Measurements from ENCODE around the gene GFRAL. TPM values are rescaled to one million over a fixed set of nuclear protein-coding genes. Genes with fewer than 3 reads are reported as not detected.

The GFRAL gene
- total and polyA plus RNA-seq, 4 donors: not detected

DNA sequence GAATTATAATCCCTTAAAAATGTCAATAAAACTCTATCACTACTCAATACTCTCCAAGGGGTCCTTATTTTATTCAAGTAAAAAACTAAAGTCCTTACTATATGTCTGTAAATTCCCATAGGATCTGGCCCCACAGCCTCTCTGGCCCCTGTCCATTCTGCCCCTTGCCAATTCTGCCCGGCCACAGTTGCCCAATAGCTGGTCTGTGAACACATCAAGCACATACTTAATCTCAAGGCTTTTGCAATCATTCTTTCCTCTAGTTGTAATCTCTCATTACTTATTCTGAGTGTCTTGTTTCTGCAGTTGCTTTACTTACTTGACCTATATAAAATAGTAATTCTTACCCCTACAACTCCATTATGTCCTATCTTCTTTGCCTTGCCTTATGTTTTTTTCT, 22.5 kb upstream of the GFRAL start:
- no peak for TF ChIP-seq FOXA2 (IDR thresholded peaks at IDR 0.05)
- TF ChIP-seq TAF1 (conservative IDR thresholded peaks at IDR 0.05): no peak
- no peak for TF ChIP-seq EGR1 (IDR thresholded peaks at IDR 0.05; ENCODE audit: low read depth in 2 of 2)
- TF ChIP-seq RXRA (IDR thresholded peaks at IDR 0.05): no peak
- TF ChIP-seq RAD21 (IDR thresholded peaks at IDR 0.05): no peak
- TF ChIP-seq SP1 (IDR thresholded peaks at IDR 0.05): no peak
- TF ChIP-seq YY1 (IDR thresholded peaks at IDR 0.05): no peak
- no peak for TF ChIP-seq JUND (IDR thresholded peaks at IDR 0.05)
- no peak for TF ChIP-seq GABPA (IDR thresholded peaks at IDR 0.05 in 1 of 2, conservative IDR thresholded peaks at IDR 0.05 in 1 of 2)
- TF ChIP-seq, protein P1, sequence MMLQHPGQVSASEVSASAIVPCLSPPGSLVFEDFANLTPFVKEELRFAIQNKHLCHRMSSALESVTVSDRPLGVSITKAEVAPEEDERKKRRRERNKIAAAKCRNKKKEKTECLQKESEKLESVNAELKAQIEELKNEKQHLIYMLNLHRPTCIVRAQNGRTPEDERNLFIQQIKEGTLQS (IDR thresholded peaks at IDR 0.05): no peak

DNA sequence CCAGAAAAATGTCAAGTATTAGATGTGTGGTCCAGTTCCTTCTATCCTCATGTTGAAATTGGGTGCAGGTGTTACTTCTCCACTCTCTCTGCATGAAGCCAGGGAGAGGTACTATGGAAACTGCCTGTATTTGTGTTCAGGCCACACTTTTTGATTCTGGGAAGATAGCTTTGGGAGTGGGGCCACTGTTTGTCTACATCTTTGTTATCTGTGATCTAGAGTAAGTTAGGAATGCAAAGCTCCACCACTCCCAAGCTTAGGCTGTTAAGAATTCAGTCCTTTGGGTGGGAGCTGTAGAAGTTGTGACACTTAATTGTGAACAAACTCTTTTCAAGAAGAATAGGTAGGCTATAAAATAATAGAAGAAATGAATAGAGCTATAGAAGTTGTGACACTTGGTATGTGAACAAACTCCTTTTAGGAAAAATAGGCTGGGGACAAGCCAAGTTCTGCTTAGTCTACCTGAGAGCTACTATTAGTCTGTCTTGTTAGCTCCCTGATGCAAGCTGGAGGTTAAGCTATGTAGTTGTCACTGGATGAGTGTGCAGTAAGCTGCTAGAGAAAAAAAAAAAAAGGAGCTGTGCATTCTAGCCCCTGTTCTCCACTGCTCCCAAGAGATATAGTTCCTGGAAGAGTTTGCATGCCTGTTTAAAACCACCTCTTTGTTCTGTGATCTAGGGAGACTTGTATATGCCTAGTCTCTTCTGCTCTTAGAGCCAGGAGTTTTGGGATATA, 7.1 kb upstream of the GFRAL start:
- no peak overlapping the region for H3K4me3 ChIP-seq (ENCODE audit: low read depth in 1 of 3, low read length in 3 of 3)
- no peaks in the 10 kb centered on the region for H3K36me3 ChIP-seq (ENCODE audit: control insufficient read depth in 4 of 4, insufficient read depth in 3 of 4, low read depth in 1 of 4, low read length in 3 of 4)
- H3K9me3 ChIP-seq (ENCODE audit: control insufficient read depth in 4 of 4, low read length in 3 of 4): no peaks in the 10 kb centered on the region
- DNase-seq (ENCODE audit: low spot score): no peak
- H3K27me3 ChIP-seq (ENCODE audit: control insufficient read depth in 4 of 4, insufficient read depth in 4 of 4, low read length in 3 of 4): no peaks in the 10 kb centered on the region
- no peak overlapping the region for H3K9ac ChIP-seq (ENCODE audit: low read depth in 1 of 2, low read length in 2 of 2)
- H3K27ac ChIP-seq (ENCODE audit: low read depth in 1 of 2, low read length in 2 of 2): no peak overlapping the region
- no peak for TF ChIP-seq HNF4G (IDR thresholded peaks at IDR 0.05)
- no peak for TF ChIP-seq REST (IDR thresholded peaks at IDR 0.05)
- TF ChIP-seq NR2F2 (IDR thresholded peaks at IDR 0.05): no peak
- TF ChIP-seq FOXA1 (IDR thresholded peaks at IDR 0.05): no peak
- TF ChIP-seq FOXA2 (IDR thresholded peaks at IDR 0.05): no peak
- H3K4me1 ChIP-seq (ENCODE audit: control insufficient read depth in 4 of 4, insufficient read depth in 4 of 4, low read length in 3 of 4): no peaks in the 10 kb centered on the region

More for the DNA sequence above, 22.5 kb upstream of the GFRAL start:
- no peaks in the 10 kb centered on the region for H3K27me3 ChIP-seq (ENCODE audit: control insufficient read depth in 4 of 4, insufficient read depth in 4 of 4, low read length in 3 of 4)
- no peak overlapping the region for H3K9ac ChIP-seq (ENCODE audit: low read depth in 1 of 2, low read length in 2 of 2)
- H3K4me1 ChIP-seq (ENCODE audit: control insufficient read depth in 4 of 4, insufficient read depth in 4 of 4, low read length in 3 of 4): no peaks in the 10 kb centered on the region
- no peak overlapping the region for H3K4me3 ChIP-seq (ENCODE audit: low read depth in 1 of 3, low read length in 3 of 3)
- H3K9me3 ChIP-seq (ENCODE audit: control insufficient read depth in 4 of 4, low read length in 3 of 4): no peaks in the 10 kb centered on the region
- WGBS: 46% methylated on average over 1 of the region's 1 CpG
- no peaks in the 10 kb centered on the region for H3K36me3 ChIP-seq (ENCODE audit: control insufficient read depth in 4 of 4, insufficient read depth in 3 of 4, low read depth in 1 of 4, low read length in 3 of 4)
- no peak overlapping the region for H3K27ac ChIP-seq (ENCODE audit: low read depth in 1 of 2, low read length in 2 of 2)
- DNase-seq (ENCODE audit: low spot score): no peak

GRCh38 chr6:55320696-55321086, 6.6 kb upstream of the GFRAL start:
- Histone ChIP-seq H3K4me3 (ENCODE audit: low read depth in 1 of 3, low read length in 3 of 3) (no peak overlapping the region), H3K27ac (ENCODE audit: low read depth in 1 of 2, low read length in 2 of 2) (no peak overlapping the region), H3K9ac (ENCODE audit: low read depth in 1 of 2, low read length in 2 of 2) (no peak overlapping the region), H3K4me1 (ENCODE audit: control insufficient read depth in 4 of 4, insufficient read depth in 4 of 4, low read length in 3 of 4) (no peaks in the 10 kb centered on the region), H3K36me3 (ENCODE audit: control insufficient read depth in 4 of 4, insufficient read depth in 3 of 4, low read depth in 1 of 4, low read length in 3 of 4) (no peaks in the 10 kb centered on the region), H3K9me3 (ENCODE audit: control insufficient read depth in 4 of 4, low read length in 3 of 4) (no peaks in the 10 kb centered on the region), H3K27me3 (ENCODE audit: control insufficient read depth in 4 of 4, insufficient read depth in 4 of 4, low read length in 3 of 4) (no peaks in the 10 kb centered on the region)
- no peak for DNase-seq (ENCODE audit: low spot score)
- 31% methylated on average over 2 of the region's 2 CpGs for WGBS
- no peak for TF ChIP-seq SP1 (IDR thresholded peaks at IDR 0.05)
- no peak for TF ChIP-seq YY1 (IDR thresholded peaks at IDR 0.05)
- TF ChIP-seq FOXA1 (IDR thresholded peaks at IDR 0.05): no peak
- no peak for TF ChIP-seq HNF4A (conservative IDR thresholded peaks at IDR 0.05)
- no peak for TF ChIP-seq EGR1 (IDR thresholded peaks at IDR 0.05; ENCODE audit: low read depth in 2 of 2)
- TF ChIP-seq FOXA2 (IDR thresholded peaks at IDR 0.05): no peak
- no peak for TF ChIP-seq HNF4G (IDR thresholded peaks at IDR 0.05)
- TF ChIP-seq REST (IDR thresholded peaks at IDR 0.05): no peak
- no peak for TF ChIP-seq JUND (IDR thresholded peaks at IDR 0.05)
- no peak for TF ChIP-seq RXRA (IDR thresholded peaks at IDR 0.05)
- TF ChIP-seq NR2F2 (IDR thresholded peaks at IDR 0.05): no peak

All from liver (tissue), 9 donors.